ENCODE results near the gene ASTL. TPM values are rescaled to one million over a fixed set of nuclear protein-coding genes. Genes with fewer than 3 reads are reported as not detected.
A peak's percentile ranks its signal among the peaks of the same experiment; 100 is the strongest.

Gene ASTL
- total RNA-seq, 1 donor from 2014 or later = not detected

DNA sequence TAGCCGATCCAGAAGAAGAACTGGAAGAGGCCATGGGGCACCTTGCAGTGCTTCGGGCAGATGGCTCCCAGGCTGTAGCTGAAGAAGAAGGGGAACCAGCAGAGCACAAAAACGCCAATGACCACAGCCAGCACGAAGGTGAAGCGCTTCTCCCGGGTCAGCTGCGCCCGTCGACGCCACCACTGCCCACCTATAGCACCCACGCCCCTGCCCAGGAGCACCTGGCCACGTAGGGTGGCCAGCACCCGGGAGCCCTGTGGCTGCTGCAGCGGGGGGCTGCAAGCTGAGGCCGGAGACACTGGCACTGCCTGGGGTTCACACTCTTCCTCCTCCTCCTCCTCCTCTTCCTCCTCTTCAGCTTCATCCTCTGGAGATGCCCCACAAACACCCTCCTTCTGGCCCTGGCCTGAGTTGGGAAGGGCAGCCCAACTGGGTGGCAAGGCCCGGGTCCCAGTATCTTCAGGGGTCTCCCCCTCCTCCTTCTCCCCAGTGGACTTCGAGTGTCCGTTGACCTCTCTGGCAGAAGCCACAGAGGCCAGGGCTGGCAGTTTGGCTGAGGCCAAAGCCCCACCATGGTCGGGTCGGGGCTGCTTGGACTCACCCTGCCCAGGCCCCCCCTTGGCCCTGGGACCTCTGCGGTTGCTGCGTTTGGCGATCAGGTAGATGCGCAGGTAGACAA, 23.3 kb downstream of the ASTL start:
- no peaks in the 10 kb centered on the region for H3K9me3 Mint-ChIP-seq (ENCODE audit: unreplicated experiment)
- no peak for DNase-seq (ENCODE audit: low spot score)
- TF ChIP-seq CTCF (IDR thresholded peaks at IDR 0.05; ENCODE audit: unreplicated experiment) = no peak
- H3K4me3 Mint-ChIP-seq (ENCODE audit: unreplicated experiment) = peak overlapping the region; percentile 73
- peaks cover 8% of the 10 kb centered on the region for H3K4me1 Mint-ChIP-seq (ENCODE audit: unreplicated experiment)
- peaks cover 22% of the 10 kb centered on the region for H3K27me3 Mint-ChIP-seq (ENCODE audit: unreplicated experiment)
- H3K36me3 Mint-ChIP-seq (ENCODE audit: low read depth, unreplicated experiment) = no peaks in the 10 kb centered on the region
- H3K27ac Mint-ChIP-seq (ENCODE audit: unreplicated experiment) = no peak overlapping the region

- no peak for DNase-seq (ENCODE audit: low spot score)
- Mint-ChIP-seq H3K27ac (ENCODE audit: unreplicated experiment) (no peak overlapping the region), H3K4me3 (ENCODE audit: unreplicated experiment) (peak overlapping the region; percentile 69), H3K4me1 (ENCODE audit: unreplicated experiment) (peaks cover 6% of the 10 kb centered on the region), H3K36me3 (ENCODE audit: low read depth, unreplicated experiment) (no peaks in the 10 kb centered on the region), H3K27me3 (ENCODE audit: unreplicated experiment) (peaks cover 21% of the 10 kb centered on the region), H3K9me3 (ENCODE audit: unreplicated experiment) (no peaks in the 10 kb centered on the region)
- TF ChIP-seq CTCF (IDR thresholded peaks at IDR 0.05; ENCODE audit: unreplicated experiment) = no peak
Observed at GRCh38 chr2:96114546-96114902, 23.8 kb downstream of the ASTL start.

DNA sequence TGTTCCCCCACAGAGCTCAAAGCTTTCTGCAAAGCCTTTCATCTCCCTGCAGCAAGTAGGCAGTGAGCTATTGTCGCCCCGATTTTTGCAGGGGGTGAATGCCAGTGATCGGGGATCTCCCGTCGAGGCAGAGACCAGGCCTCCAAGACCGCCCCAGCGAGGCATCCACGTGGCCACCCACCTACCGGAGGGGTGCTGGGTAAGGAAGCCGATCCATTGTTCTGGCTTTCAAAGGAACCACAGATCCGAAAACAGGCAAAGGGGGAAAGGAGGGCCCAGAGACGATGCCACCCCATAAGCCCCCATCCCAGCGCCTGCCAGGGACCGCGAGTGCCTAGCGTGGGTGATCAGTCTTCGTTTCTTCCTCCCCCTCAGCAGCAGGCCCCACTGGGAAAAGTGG, 24.4 kb downstream of the ASTL start:
- Mint-ChIP-seq H3K36me3 (ENCODE audit: low read depth, unreplicated experiment) (no peaks in the 10 kb centered on the region), H3K27ac (ENCODE audit: unreplicated experiment) (no peak overlapping the region), H3K4me3 (ENCODE audit: unreplicated experiment) (no peak overlapping the region), H3K27me3 (ENCODE audit: unreplicated experiment) (peaks cover 17% of the 10 kb centered on the region), H3K9me3 (ENCODE audit: unreplicated experiment) (no peaks in the 10 kb centered on the region), H3K4me1 (ENCODE audit: unreplicated experiment) (peaks cover 4% of the 10 kb centered on the region)
- DNase-seq (ENCODE audit: low spot score) = no peak
- no peak for TF ChIP-seq CTCF (IDR thresholded peaks at IDR 0.05; ENCODE audit: unreplicated experiment)

DNA sequence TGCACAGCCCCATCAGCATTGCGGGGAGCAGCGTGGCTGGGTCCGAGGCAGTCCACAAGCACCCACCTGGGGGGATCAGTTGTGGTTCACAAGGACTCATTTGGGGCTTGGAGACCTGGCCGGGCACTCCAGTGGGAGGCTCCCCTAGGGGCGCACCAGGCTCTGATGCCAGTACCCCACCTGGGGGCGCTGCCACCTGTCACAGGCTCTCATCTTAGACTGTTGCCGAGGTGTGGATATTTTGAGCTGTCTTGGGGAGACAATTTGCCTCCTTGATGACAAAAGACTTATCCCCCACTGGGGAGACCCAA, 25.0 kb downstream of the ASTL start:
- Mint-ChIP-seq H3K36me3 (ENCODE audit: low read depth, unreplicated experiment) (no peaks in the 10 kb centered on the region), H3K4me1 (ENCODE audit: unreplicated experiment) (peaks cover 6% of the 10 kb centered on the region), H3K27ac (ENCODE audit: unreplicated experiment) (no peak overlapping the region), H3K9me3 (ENCODE audit: unreplicated experiment) (no peaks in the 10 kb centered on the region), H3K27me3 (ENCODE audit: unreplicated experiment) (peaks cover 15% of the 10 kb centered on the region), H3K4me3 (ENCODE audit: unreplicated experiment) (no peak overlapping the region)
- no peak for TF ChIP-seq CTCF (IDR thresholded peaks at IDR 0.05; ENCODE audit: unreplicated experiment)
- DNase-seq (ENCODE audit: low spot score) = no peak

DNA sequence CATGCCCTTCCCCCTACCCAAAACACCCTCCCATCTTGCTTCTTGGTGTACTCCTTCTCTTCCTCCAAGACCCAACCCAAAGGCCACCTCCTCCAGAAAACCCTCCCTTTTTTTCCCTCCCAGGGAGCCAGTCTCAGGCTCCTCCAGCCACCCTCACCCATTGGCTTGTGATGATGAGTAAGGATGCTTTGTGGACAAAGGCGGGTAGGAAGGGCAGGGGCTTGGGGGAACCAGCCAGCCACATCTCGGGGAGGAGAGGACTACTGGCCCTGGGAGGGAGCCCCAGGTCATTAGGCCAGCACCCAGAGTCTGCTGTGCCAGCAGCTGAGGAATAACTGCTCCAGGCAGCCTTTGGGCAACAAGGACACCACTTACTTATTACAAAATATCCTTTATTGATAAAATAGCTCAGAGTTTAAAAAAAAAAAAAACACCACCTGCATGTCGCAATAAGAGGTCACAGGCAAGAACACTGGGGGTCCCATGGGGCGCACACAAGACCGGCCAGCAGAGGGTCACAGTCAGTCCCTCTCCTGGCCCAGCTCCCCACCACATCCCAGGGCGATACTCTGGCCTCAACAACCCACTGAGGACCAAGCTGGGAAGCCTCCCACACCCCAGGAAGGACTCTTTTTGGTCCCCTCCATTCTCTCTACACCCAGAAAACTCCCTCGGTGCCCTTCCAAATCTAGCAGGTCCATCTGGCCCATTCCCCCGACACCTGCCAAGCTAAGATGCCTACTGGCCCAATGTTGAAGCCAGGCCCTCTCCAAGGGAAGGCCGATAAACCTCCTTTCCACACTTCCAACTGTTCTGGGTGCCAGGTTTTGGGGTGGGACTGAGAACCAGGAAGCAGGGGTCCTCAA, 25.6 kb downstream of the ASTL start:
- Mint-ChIP-seq H3K36me3 (ENCODE audit: low read depth, unreplicated experiment) (no peaks in the 10 kb centered on the region), H3K9me3 (ENCODE audit: unreplicated experiment) (no peaks in the 10 kb centered on the region), H3K27me3 (ENCODE audit: unreplicated experiment) (peaks cover 12% of the 10 kb centered on the region), H3K4me3 (ENCODE audit: unreplicated experiment) (no peak overlapping the region), H3K4me1 (ENCODE audit: unreplicated experiment) (peaks cover 10% of the 10 kb centered on the region), H3K27ac (ENCODE audit: unreplicated experiment) (no peak overlapping the region)
- no peak for TF ChIP-seq CTCF (IDR thresholded peaks at IDR 0.05; ENCODE audit: unreplicated experiment)
- DNase-seq (ENCODE audit: low spot score) = no peak
